Mucosa of descending colon (tissue), 3 donors: ENCODE results near the gene ZNF423. TPM values are rescaled to one million over a fixed set of nuclear protein-coding genes. Genes with fewer than 3 reads are reported as not detected.

ENCODE experiments used
- ATAC-seq: fragments of 200-7000 bp; cut with Tn5 transposase; one replicate; pipeline ENCODE4 v1.9.1; 2020; ENCODE audit warnings: mild to moderate bottlenecking, moderate library complexity
- DNase-seq, 3 donors: peaks; one replicate each; pipeline ENCODE4 v3.0.0-alpha.2; 2020
- H3K36me3 ChIP-seq: fragments of 200-600 bp; one replicate; pipeline ENCODE4 v1.8.0; 2021; ENCODE audit warnings: low read depth, mild to moderate bottlenecking
- H3K4me1 ChIP-seq: fragments of 200-600 bp; one replicate; pipeline ENCODE4 v1.8.0; 2021; ENCODE audit warnings: low read depth, mild to moderate bottlenecking
- H3K4me3 ChIP-seq: fragments of 200-600 bp; one replicate; pipeline ENCODE4 v1.8.0; 2021; ENCODE audit warnings: mild to moderate bottlenecking
- H3K9me3 ChIP-seq: fragments of 200-600 bp; one replicate; pipeline ENCODE4 v1.8.0; 2021; ENCODE audit warnings: mild to moderate bottlenecking
- CTCF ChIP-seq: fragments of 200-600 bp; IDR thresholded peaks from one replicate; pipeline ENCODE4 v1.8.0; 2022; ENCODE audit warnings: antibody characterized with exemption, mild to moderate bottlenecking
- intact Hi-C, 2 donors: fragments of 100-400 bp; cut with DNase I in 1 of 2; cut with micrococcal nuclease in 1 of 2; formaldehyde crosslinking; loops; one replicate each; pipeline versions ENCODE4 v1.11.0 to v1.11.1; 2022; cut with DNase I, micrococcal nuclease
- total RNA-seq, 3 donors: library from RNA; stranded (reverse); fragmentation: NEBNext Ultra II Directional in 2 of 3; extraction: Animal tissue kit (Norgen Biotek cat#: 25700) in 2 of 3; gene quantifications; one replicate each; pipeline versions ENCODE4 v1.2.1 to v1.2.4, GENCODE V29; 2021 to 2023
- donor health status: DM: no; HTN: no; CAD: no; lungs with moderate emphysema.
- donor health status: DM: no; HTN: no; CAD: no.
- donor health status: DM: no; HTN: yes; CAD: no.

Gene ZNF423
- total RNA-seq, 3 donors from 2014 or later = 6.7 to 11.6 (median 11.0) TPM

GRCh38 chr16:49821156-49821555 is 34.8 kb downstream of the ZNF423 start:
- H3K9me3 ChIP-seq = no peaks in the 10 kb centered on the region
- ATAC-seq (no peak), DNase-seq (no peak)
- intact Hi-C loops = no loop called here
- no peak overlapping the region for H3K4me3 ChIP-seq
- H3K36me3 ChIP-seq = no peaks in the 10 kb centered on the region
- no peaks in the 10 kb centered on the region for H3K4me1 ChIP-seq
- TF ChIP-seq CTCF = no peak

GRCh38 chr16:49817754-49818507 is 38.0 kb downstream of the ZNF423 start:
- ATAC-seq = no peak

GRCh38 chr16:49816875-49817274 is 39.0 kb downstream of the ZNF423 start:
- no peak for TF ChIP-seq CTCF
- Histone ChIP-seq H3K9me3 (no peaks in the 10 kb centered on the region), H3K36me3 (no peaks in the 10 kb centered on the region), H3K4me3 (no peak overlapping the region), H3K4me1 (no peaks in the 10 kb centered on the region)
- intact Hi-C loops = no loop called here
- no peak for ATAC-seq
- DNase-seq = no peak

More at GRCh38 chr16:49817754-49818507, 38.0 kb downstream of the ZNF423 start:
- no peaks in the 10 kb centered on the region for H3K4me1 ChIP-seq
- H3K9me3 ChIP-seq = no peaks in the 10 kb centered on the region
- H3K36me3 ChIP-seq = no peaks in the 10 kb centered on the region
- H3K4me3 ChIP-seq = no peak overlapping the region
- intact Hi-C loops = no loop called here
- no peak for DNase-seq
- TF ChIP-seq CTCF = no peak

GRCh38 chr16:49811644-49812334 is 44.1 kb downstream of the ZNF423 start:
- no peak for TF ChIP-seq CTCF
- Histone ChIP-seq H3K36me3 (no peaks in the 10 kb centered on the region), H3K4me3 (no peak overlapping the region), H3K4me1 (no peaks in the 10 kb centered on the region), H3K9me3 (no peaks in the 10 kb centered on the region)
- DNase-seq (no peak), ATAC-seq (no peak)
- intact Hi-C loops = no loop called here

GRCh38 chr16:49810831-49811230 is 45.1 kb downstream of the ZNF423 start:
- no peak for ATAC-seq
- intact Hi-C loops = no loop called here
- H3K9me3 ChIP-seq = no peaks in the 10 kb centered on the region
- H3K4me3 ChIP-seq = no peak overlapping the region
- TF ChIP-seq CTCF = no peak
- H3K36me3 ChIP-seq = no peaks in the 10 kb centered on the region
- no peak for DNase-seq
- H3K4me1 ChIP-seq = no peaks in the 10 kb centered on the region
